ENCODE data around the gene ZMYND19.

ZMYND19 gene

GRCh38 chr9:137583957-137584356 is 6.4 kb downstream of the ZMYND19 start:
- POLR2A ChIA-PET = no interaction called here
- no peak overlapping the region for H3K4me3 ChIP-seq (ENCODE audit: low read depth, low read length)
- no peak for TF ChIP-seq CTCF (IDR thresholded peaks at IDR 0.05; ENCODE audit: insufficient read depth, low read length, missing control alignments)
- DNase-seq (ENCODE audit: low read depth, low spot score) = no peak
- CTCF ChIA-PET = no interaction called here

DNA sequence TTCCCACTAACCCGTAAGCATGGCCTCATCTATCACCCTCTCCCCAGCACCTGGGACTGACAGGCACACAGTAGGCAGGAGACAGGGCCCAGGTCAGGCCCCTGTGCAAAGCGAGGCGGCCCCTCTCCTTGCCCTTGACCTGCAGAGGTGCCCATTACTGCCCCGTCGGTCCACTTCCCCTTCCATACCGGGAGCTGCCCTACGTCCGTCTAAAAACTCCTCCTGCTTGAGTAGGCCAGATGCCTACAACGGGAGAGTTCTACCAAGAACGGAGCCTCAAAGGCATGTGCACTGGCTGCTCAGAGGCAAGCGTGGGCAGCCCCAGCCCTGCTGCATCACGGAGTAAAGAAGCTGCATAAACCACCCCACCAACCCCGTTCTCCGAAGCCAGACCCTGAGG is 7.0 kb downstream of the ZMYND19 start:
- POLR2A ChIA-PET = no interaction called here
- CTCF ChIA-PET = no interaction called here
- DNase-seq (ENCODE audit: low read depth, low spot score) = no peak
- TF ChIP-seq CTCF (IDR thresholded peaks at IDR 0.05; ENCODE audit: insufficient read depth, low read length, missing control alignments) = no peak
- H3K4me3 ChIP-seq (ENCODE audit: low read depth, low read length) = no peak overlapping the region

GRCh38 chr9:137582286-137582860 is 7.9 kb downstream of the ZMYND19 start:
- POLR2A ChIA-PET = no interaction called here
- no peak for DNase-seq (ENCODE audit: low read depth, low spot score)
- no peak overlapping the region for H3K4me3 ChIP-seq (ENCODE audit: low read depth, low read length)
- CTCF ChIA-PET = interaction anchor here (1.3 kb wide), 1 partner anchor 47 kb away, joined by 4 read pairs; no protein-coding TSS in a partner anchor
- TF ChIP-seq CTCF (IDR thresholded peaks at IDR 0.05; ENCODE audit: insufficient read depth, low read length, missing control alignments) = no peak

DNA sequence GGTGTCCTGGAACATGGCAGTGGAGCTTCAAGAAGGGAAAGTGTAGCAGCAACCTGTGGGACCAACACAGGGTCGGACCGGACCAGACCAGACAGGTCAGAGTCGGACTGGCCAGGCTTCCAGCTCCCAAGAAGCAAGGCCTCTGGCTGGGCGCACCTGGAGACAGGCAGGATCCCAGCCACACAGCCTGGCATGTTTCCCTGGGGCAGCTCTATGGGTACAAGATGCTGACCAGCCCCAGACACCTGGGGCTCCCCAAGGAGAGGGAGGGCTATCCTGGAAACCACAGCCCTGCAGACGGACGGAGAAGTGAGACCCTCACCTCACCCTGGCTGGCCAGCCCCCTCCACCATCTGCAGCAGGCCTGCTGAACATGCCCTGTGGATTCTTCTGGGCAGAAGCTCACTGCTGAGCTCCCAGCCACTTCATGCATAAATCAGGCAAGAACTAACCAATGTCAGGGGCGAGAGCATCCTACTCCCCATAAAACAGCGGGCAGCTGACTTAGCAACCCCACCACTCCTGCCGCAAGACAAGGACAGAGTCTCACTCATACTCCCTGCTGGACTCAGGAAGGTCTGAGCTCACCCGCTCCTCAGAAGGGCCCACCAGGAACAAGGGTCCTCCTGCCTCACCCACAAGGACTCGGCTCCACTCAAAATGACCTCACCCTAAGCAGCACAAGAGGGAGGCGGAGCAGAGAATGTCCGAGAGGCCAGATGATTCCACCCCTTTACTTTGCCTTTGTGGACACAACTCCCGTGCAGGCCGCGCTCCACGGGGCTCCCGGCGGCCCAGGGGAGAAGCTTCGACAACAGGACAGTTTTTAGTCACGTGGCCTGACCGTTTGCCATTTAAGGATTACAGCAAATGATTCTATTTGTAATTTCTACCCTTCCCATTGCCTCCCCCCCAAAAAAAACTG is 8.7 kb downstream of the ZMYND19 start:
- H3K4me3 ChIP-seq (ENCODE audit: low read depth, low read length) = no peak overlapping the region
- DNase-seq (ENCODE audit: low read depth, low spot score) = no peak
- TF ChIP-seq CTCF (IDR thresholded peaks at IDR 0.05; ENCODE audit: insufficient read depth, low read length, missing control alignments) = no peak
- ChIA-PET CTCF (interaction anchor here (1.2 to 5.3 kb wide), 3 partner anchors 8 to 47 kb away, joined by 3 to 91 read pairs (median 4); partner anchors contain the start of gene ZMYND19), POLR2A (no interaction called here)

GRCh38 chr9:137580954-137581322 is 9.4 kb downstream of the ZMYND19 start:
- no peak overlapping the region for H3K4me3 ChIP-seq (ENCODE audit: low read depth, low read length)
- CTCF ChIA-PET = interaction anchor here (1.2 to 5.3 kb wide), 2 partner anchors 8 to 28 kb away, joined by 3 to 91 read pairs; partner anchors contain the start of gene ZMYND19
- POLR2A ChIA-PET = no interaction called here
- DNase-seq (ENCODE audit: low read depth, low spot score) = no peak
- no peak for TF ChIP-seq CTCF (IDR thresholded peaks at IDR 0.05; ENCODE audit: insufficient read depth, low read length, missing control alignments)
